GM18909 (cell line): ENCODE measurements around the gene GSTM4.

ENCODE experiments used
- ATAC-seq: cut with Tn5 transposase; IDR thresholded peaks from one replicate; pipeline ENCODE4 v1.9.1; 2021; ENCODE audit warnings: mild to moderate bottlenecking; ENCODE audit not compliant: unreplicated experiment, poor library complexity

The GSTM4 gene

DNA sequence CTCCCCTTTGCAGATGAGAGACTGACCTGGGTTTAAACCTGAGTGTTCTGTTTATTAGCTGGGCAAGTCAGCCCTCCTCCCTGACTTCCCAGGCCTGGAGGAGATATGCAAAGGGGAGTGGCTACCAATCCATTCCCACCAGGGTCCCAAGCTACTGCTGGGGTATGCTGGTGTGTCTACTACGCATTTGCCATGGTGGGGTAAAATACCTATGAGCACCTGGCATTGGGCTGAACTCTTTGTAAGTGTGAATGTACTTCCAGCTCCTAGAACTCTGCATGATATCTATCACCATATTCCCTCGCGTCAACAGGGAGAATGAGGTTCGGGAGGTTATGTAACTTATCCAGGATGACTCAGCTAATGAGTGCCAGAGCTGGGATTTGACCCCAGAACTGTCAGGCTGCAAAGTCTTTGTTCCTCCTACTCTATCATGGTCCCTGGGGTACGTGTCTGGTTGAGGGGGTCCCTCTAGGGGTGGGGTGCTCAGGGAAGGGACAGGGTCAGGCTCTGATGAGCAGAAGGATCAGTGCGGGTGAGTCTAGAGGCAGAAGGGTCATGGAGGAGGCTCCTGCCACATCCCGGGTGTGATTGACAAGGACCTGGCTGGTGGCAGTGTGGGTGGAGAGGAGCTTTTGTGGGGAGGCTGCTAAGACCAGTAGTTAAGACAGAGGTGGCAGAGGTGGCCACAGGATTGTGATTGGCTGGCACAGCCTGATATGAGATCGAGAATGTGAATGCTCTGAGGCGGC, 19.5 kb upstream of the GSTM4 start:
- no peak for ATAC-seq

DNA sequence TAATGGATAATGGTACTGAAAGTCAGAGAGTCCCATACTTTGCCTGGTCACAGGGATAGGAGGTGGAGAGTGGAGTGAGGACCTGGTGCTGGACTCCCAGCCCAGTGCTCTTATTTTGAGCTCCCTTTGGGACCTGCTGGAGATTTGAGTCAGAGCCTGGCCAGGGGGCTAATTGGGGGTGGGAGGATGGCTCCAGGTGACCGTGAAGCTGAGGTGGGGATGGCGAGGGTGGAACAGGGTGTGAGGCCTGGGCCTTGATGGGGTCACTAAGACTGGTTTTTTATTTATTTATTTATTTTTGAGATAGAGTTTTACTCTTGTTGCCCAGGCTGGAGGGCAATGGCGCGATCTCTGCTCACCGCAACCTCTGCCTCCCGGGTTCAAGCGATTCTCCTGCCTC, 18.5 kb upstream of the GSTM4 start:
- no peak for ATAC-seq

- ATAC-seq: no peak
These were observed 16.6 kb upstream of the GSTM4 start for GRCh38 chr1:109639063-109639840.

DNA sequence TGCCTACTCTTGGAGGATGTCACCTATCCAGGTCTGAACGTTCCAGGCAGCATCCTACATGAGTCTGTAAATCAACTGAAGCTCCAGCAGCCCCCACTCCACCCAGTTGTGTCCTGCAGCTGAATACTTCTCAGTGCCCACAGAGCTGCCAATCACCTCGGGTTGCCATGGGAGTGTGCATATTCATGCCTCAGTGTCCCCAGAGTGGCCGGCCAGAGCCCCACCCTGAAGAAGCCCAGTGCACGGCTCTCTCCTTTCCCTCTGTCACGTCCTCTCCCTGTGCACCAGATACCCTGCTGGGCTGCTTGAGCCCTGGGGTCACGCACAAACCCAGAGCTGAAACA, 16.1 kb upstream of the GSTM4 start:
- ATAC-seq: peak; percentile 2

- ATAC-seq: peak; percentile 58
These were observed 15.5 kb upstream of the GSTM4 start for GRCh38 chr1:109640285-109640865.

GRCh38 chr1:109641078-109641740, 14.7 kb upstream of the GSTM4 start:
- ATAC-seq: no peak

DNA sequence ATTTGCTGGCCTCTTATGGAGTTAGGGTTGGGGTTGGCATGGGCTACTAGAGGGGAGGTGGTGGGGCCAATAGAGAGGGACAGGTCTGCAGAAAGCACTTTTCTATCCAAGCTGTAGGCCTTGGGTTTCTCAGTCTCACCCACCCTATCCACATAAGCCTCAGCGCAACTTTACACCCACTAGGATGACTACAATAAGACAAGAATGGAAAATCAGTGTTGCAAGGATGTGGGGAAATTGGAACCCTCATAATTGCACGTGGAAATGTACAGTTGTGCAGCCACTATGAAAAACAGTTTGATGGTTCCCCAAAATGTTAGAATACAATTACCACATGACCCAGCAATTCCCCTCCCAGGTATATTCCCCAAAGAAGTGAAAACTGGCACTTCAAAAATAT, 14.0 kb upstream of the GSTM4 start:
- ATAC-seq: no peak

- ATAC-seq: no peak
These were observed 13.3 kb upstream of the GSTM4 start for GRCh38 chr1:109642626-109643025.

- peak; percentile 83 for ATAC-seq
These were observed 12.3 kb upstream of the GSTM4 start for GRCh38 chr1:109643385-109644230.

GRCh38 chr1:109644670-109645069, 11.2 kb upstream of the GSTM4 start:
- ATAC-seq: no peak

GRCh38 chr1:109649491-109649914, 6.4 kb upstream of the GSTM4 start:
- no peak for ATAC-seq

DNA sequence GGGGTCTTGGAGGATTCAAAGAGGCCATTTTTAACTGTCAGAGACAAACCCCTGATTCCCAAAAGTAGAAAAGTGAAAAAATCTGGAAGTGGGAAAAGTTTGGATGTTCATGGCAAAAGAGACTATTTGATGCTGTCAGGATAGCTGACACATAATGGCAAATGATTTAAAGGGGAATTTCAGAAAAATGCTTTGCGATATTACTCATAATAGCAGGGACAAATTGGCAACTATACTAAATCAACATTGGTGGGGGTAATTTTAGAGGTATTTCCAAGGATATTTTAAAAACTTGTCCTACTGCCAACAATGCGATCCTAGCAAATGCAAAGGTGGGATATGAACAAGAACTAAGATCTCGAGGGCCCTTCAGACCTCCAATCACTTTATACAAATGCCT, 5.3 kb upstream of the GSTM4 start:
- no peak for ATAC-seq

DNA sequence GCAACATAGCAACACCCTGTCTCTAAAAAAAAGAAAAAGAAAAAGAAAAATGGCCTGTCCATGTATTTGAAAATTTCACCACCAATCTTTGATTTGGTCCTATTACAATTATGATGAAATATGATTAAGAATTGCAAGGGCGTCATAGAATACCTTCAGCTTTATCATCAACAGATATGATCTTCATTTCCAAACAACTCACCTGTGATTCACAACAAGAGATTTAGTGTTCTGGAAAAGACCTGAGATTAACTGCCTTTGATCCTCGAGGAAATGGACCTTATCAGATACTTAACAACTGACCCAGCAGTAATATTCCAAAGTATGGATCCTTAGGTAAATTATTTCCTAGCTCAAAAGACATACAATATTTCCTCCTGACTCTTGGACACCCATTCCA, 3.5 kb upstream of the GSTM4 start:
- ATAC-seq: no peak

DNA sequence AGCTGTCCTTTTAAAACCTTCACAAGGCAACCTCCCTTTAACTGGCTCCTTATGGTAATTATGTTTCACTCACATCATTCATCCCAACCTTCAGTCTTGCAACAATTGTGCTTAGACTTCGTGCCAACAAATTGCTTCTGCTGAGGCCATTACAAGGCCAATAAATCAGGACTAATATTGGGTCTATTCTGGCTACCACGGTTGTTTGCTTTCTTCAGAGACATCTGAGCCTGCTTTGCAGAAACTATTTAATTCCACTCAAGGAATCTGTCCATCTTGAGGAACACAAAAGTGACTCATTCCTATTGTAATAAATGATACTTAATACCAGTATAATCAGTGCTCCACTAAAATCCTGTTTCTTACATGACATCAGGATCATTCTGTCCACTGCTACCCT, 2.6 kb upstream of the GSTM4 start:
- ATAC-seq: no peak

- ATAC-seq: no peak
These were observed 1.4 kb upstream of the GSTM4 start for GRCh38 chr1:109654519-109654918.

- no peak for ATAC-seq
These were observed 1.5 kb downstream of the GSTM4 start for GRCh38 chr1:109657395-109657794.

DNA sequence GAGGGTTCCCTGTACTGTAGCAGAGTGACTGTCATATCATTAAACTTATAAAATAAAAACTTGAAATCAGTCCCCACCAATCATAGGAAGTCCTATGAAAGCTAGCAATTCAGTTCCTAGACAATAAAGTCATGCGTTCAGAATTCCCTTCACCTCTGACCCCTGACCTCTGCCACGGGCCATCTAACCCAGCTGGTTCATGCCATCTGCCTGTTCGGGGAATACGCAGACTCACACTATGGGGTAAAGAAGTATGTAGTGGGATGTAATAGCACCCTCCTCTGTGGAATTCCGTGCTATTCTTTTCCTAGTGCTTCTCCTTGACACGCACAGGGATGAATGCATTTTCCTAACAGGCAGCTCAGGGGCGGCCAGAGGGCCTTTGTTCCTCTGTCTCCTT, 2.1 kb downstream of the GSTM4 start:
- no peak for ATAC-seq

DNA sequence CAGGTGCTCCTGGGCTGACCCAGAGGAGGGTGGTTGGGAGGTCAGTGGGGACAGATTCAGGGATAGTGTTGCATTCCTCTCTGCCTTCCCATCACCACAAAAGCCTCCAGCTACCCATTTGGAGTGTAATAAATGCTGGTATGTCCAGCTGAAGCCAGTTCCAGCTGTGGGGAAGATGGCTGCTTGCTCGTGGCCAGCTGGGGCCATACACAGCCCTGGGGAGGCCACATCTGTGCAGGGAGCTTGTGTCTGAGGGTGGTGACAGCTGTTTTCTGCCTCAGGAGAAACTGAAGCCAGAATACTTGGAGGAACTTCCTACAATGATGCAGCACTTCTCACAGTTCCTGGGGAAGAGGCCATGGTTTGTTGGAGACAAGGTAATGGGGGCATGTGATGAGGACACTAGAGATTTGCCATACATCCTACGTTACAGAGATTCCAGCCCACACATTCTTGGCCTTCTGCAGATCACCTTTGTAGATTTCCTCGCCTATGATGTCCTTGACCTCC, 2.7 kb downstream of the GSTM4 start:
- ATAC-seq: no peak

- ATAC-seq: no peak
These were observed 3.2 kb downstream of the GSTM4 start for GRCh38 chr1:109659145-109659544.
